Panc1 (cell line): ENCODE measurements around the gene ASB2. TPM values are rescaled to one million over a fixed set of nuclear protein-coding genes. Genes with fewer than 3 reads are reported as not detected.

ENCODE experiments used
- ATAC-seq: fragments of 200-7000 bp; cut with Tn5 transposase; 2 replicates; pipeline ENCODE4 v1.9.1; 2020; ENCODE audit warnings: mild to moderate bottlenecking, moderate library complexity
- BruUV-seq: library from RNA; stranded (reverse); fragments of 400-500 nt; replicated peaks from 2 replicates; lab custom pipeline; 2021; lab: Mats Ljungman, UMichigan
- CTCF ChIA-PET: fragments of 300-600 bp; sonication (Branson Sonifier 250); formaldehyde crosslinking; loops from one replicate; lab custom pipeline; 2022; ENCODE audit warnings: antibody characterized with exemption; lab: Charles Lee
- POLR2A ChIA-PET: fragments of 300-600 bp; sonication (Branson Sonifier 250); formaldehyde crosslinking; loops from one replicate; lab custom pipeline; 2022; ENCODE audit warnings: antibody characterized with exemption; lab: Charles Lee
- DNase-seq: peaks from one replicate; pipeline ENCODE4 v3.0.0-alpha.2; 2010; ENCODE audit warnings: low read depth, low spot score
- H3K27ac ChIP-seq: 2 replicates; pipeline ENCODE4 v1.5.1; 2011; ENCODE audit warnings: mild to moderate bottlenecking, low read length, inconsistent platforms
- H3K27me3 ChIP-seq: fragments of 200-500 bp; sonication (Bioruptor generic); 2 replicates; pipeline ENCODE4 v1.6.0; 2014; ENCODE audit warnings: low read length, inconsistent platforms; ENCODE audit not compliant: control insufficient read depth, insufficient read depth
- H3K36me3 ChIP-seq: fragments of 200-500 bp; sonication (Bioruptor generic); 2 replicates; pipeline ENCODE4 v1.5.1; 2014; ENCODE audit warnings: inconsistent platforms, mild to moderate bottlenecking, low read length, moderate library complexity; ENCODE audit not compliant: control insufficient read depth, insufficient read depth
- H3K4me1 ChIP-seq: 2 replicates; pipeline ENCODE4 v1.5.1; 2011; ENCODE audit warnings: inconsistent platforms, mild to moderate bottlenecking, low read length, moderate library complexity; ENCODE audit not compliant: control insufficient read depth, insufficient read depth
- H3K4me3 ChIP-seq, 2 experiments: 2 replicates each; pipeline ENCODE4 v1.5.1; 2011 to 2012; ENCODE audit warnings: low read depth in 2 of 2, low read length in 2 of 2, mild to moderate bottlenecking in 2 of 2, inconsistent platforms in 1 of 2, moderate library complexity in 1 of 2
- H3K9me3 ChIP-seq: fragments of 200-500 bp; sonication (Bioruptor generic); 2 replicates; pipeline ENCODE4 v1.5.1; 2014; ENCODE audit warnings: low read depth, mild to moderate bottlenecking, inconsistent platforms, low read length, moderate library complexity; ENCODE audit not compliant: control insufficient read depth, insufficient read depth
- CTCF ChIP-seq: fragments of 450-650 bp; IDR thresholded peaks from 2 replicates; pipeline ENCODE4 v1.5.1; 2017; ENCODE audit warnings: mild to moderate bottlenecking
- POLR2AphosphoS5 ChIP-seq: IDR thresholded peaks from 2 replicates; pipeline ENCODE4 v1.6.1; 2012; ENCODE audit warnings: mild to moderate bottlenecking, low read depth, low read length, moderate library complexity
- REST ChIP-seq, 2 experiments: IDR thresholded peaks; 2 replicates each; pipeline ENCODE4 v1.6.1; 2011 to 2012; ENCODE audit warnings: low read depth in 2 of 2, control low read depth in 1 of 2, low read length in 1 of 2, mild to moderate bottlenecking in 1 of 2, moderate library complexity in 1 of 2; ENCODE audit not compliant: insufficient read depth in 1 of 2
- SIN3A ChIP-seq: IDR thresholded peaks from 2 replicates; pipeline ENCODE4 v1.6.1; 2012; ENCODE audit warnings: low read depth, mild to moderate bottlenecking, low read length, moderate library complexity, borderline replicate concordance; ENCODE audit not compliant: insufficient read depth
- TCF7L2 ChIP-seq: IDR thresholded peaks from 2 replicates; pipeline ENCODE4 v1.6.1; 2011; ENCODE audit warnings: mild to moderate bottlenecking, low read depth, low read length, inconsistent platforms
- in situ Hi-C: cut with HindIII; loops from 2 replicates; pipeline ENCODE4 v1.10.0; 2016; ENCODE audit warnings: low sequenced_read_pairs, low pct_unique_long_range_greater_than_20kb
- intact Hi-C: fragments of 100-400 bp; cut with micrococcal nuclease; formaldehyde crosslinking; loops from one replicate; pipeline ENCODE4 v1.10.0; 2022; ENCODE audit not compliant: unreplicated experiment
- total RNA-seq: library from RNA; stranded (reverse); gene quantifications from one replicate; pipeline ENCODE4 v1.2.1, GENCODE V29; 2021; ENCODE audit not compliant: unreplicated experiment

ASB2 gene
- total RNA-seq, 1 experiment from 2014 or later: 0.28 TPM

GRCh38 chr14:93965946-93966474 is 10.4 kb downstream of the ASB2 start:
- no TSS peak for BruUV-seq
- Histone ChIP-seq H3K4me3 (no peak overlapping the region), H3K27ac (no peak overlapping the region), H3K4me1 (peaks cover 11% of the 10 kb centered on the region; the same call in 1 of the 2 replicates), H3K36me3 (no peaks in the 10 kb centered on the region), H3K9me3 (no peaks in the 10 kb centered on the region), H3K27me3 (no peaks in the 10 kb centered on the region)
- no peak for ATAC-seq
- CTCF ChIA-PET: no interaction called here
- POLR2A ChIA-PET: no interaction called here
- in situ Hi-C loops (no loop called here), intact Hi-C loops (no loop called here)
- no peak for DNase-seq
- no peak for TF ChIP-seq TCF7L2
- no peak for TF ChIP-seq POLR2AphosphoS5
- TF ChIP-seq SIN3A: no peak
- TF ChIP-seq CTCF: no peak
- no peak for TF ChIP-seq REST (IDR thresholded peaks at IDR 0.05; ENCODE audit: insufficient read depth in 1 of 2, low read depth in 2 of 2, low read length in 1 of 2)

- Histone ChIP-seq H3K4me1 (peaks cover 11% of the 10 kb centered on the region), H3K4me3 (no peak overlapping the region), H3K27me3 (no peaks in the 10 kb centered on the region), H3K27ac (no peak overlapping the region), H3K9me3 (no peaks in the 10 kb centered on the region), H3K36me3 (no peaks in the 10 kb centered on the region)
- POLR2A ChIA-PET: no interaction called here
- CTCF ChIA-PET: interaction anchor here (0.8 kb wide), 1 partner anchor 25 kb away, joined by 3 read pairs; no protein-coding TSS in a partner anchor
- DNase-seq (no peak), ATAC-seq (no peak)
- intact Hi-C loops: no loop called here
- in situ Hi-C loops: no loop called here
- BruUV-seq: no TSS peak
- no peak for TF ChIP-seq REST (IDR thresholded peaks at IDR 0.05; ENCODE audit: insufficient read depth in 1 of 2, low read depth in 2 of 2, low read length in 1 of 2)
- TF ChIP-seq SIN3A: no peak
- no peak for TF ChIP-seq POLR2AphosphoS5
- no peak for TF ChIP-seq CTCF
- TF ChIP-seq TCF7L2: no peak
Observed at GRCh38 chr14:93965287-93965821, 11.0 kb downstream of the ASB2 start.
